Urinary bladder (tissue), 4 donors: Measurements from ENCODE around the gene WDR5. TPM values are rescaled to one million over a fixed set of nuclear protein-coding genes. Genes with fewer than 3 reads are reported as not detected.
A peak's percentile ranks its signal among the peaks of the same experiment; 100 is the strongest.

Experiments used
- DNase-seq: peaks from one replicate; pipeline ENCODE4 v3.0.0-alpha.2; 2015; ENCODE audit errors: extremely low spot score
- H3K27ac ChIP-seq: one replicate; pipeline ENCODE4 v1.5.1; 2013; ENCODE audit warnings: low read depth, mild to moderate bottlenecking, moderate library complexity
- H3K36me3 ChIP-seq: one replicate; pipeline ENCODE4 v1.6.1; 2013; ENCODE audit warnings: mild to moderate bottlenecking, moderate library complexity; ENCODE audit not compliant: insufficient read depth
- H3K4me1 ChIP-seq: one replicate; pipeline ENCODE4 v1.6.1; 2013; ENCODE audit warnings: mild to moderate bottlenecking, moderate library complexity; ENCODE audit not compliant: insufficient read depth
- H3K4me3 ChIP-seq: one replicate; pipeline ENCODE4 v1.5.1; 2013; ENCODE audit warnings: low read depth, low read length
- WGBS: extraction: QIAGEN DNeasy Blood & Tissue Kit; methylation state at CpG from one replicate; pipeline ENCODE4 v1.1.7; 2013; 5-methylcytosine and 5-hydroxymethylcytosine counted together
- polyA plus RNA-seq: library from polyadenylated mRNA; stranded (reverse); fragments of 200-250 nt; gene quantifications from one replicate; pipeline ENCODE4 v1.2.3, GENCODE V29; 2013
- small RNA-seq: library from RNA; depleted of rRNA; stranded (forward); fragments of <200 nt; gene quantifications from one replicate; pipeline ENCODE3, GENCODE V24; 2014
- total RNA-seq: library from RNA; depleted of rRNA; stranded (reverse); fragments of >200 nt; gene quantifications from one replicate; pipeline ENCODE4 v1.2.3, GENCODE V29; 2014
- donor health status: healthy with polysubstance abuse.
- donor health status: healthy.

Gene WDR5
- total and polyA plus RNA-seq, 2 donors, result 12.3 to 25.8 TPM

DNA sequence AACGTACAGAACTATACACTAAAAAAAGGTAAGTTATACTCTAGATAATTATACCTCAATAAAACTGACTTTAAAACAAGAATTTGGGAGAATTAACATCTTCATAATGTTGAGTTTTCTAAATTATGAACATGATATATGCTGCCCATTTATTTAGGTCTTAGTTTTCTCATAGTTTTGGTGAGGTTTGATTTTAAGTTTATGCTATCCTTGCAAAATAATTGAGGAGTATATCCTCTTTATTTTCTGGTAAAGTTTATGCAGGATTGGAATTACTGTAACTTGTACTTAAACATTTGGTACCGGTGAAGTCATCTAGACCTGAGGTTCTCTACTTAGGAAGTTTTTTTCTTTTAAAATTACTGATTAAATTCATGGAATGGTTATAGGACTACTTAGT is 67.3 kb downstream of the WDR5 start:
- Histone ChIP-seq H3K4me1 (no peaks in the 10 kb centered on the region), H3K27ac (no peak overlapping the region), H3K4me3 (no peak overlapping the region), H3K36me3 (no peaks in the 10 kb centered on the region)
- 93% methylated on average over 2 of the region's 2 CpGs for WGBS
- DNase-seq, result no peak

DNA sequence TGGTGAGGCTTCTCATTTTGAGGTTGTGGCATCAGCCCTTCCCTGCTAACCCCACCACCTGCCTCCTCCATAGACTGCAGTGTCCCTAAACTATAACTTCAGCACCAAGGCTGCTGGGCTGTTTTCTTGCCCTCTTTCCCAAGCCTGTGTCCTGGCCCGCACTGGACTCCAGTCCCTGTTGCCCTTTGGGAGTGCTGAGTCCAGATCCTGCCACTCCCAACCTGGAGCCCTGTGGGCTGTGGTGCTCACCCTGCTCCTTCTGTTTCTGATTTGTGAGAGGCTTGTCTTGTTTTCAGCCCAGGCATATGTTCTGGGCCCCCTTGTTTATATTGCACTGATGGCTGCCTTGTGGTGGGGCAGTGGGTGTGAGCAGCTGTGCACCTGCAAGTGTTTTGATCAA is 68.2 kb downstream of the WDR5 start:
- no peak overlapping the region for H3K4me3 ChIP-seq
- 93% methylated on average over 1 of the region's 1 CpG for WGBS

DNA sequence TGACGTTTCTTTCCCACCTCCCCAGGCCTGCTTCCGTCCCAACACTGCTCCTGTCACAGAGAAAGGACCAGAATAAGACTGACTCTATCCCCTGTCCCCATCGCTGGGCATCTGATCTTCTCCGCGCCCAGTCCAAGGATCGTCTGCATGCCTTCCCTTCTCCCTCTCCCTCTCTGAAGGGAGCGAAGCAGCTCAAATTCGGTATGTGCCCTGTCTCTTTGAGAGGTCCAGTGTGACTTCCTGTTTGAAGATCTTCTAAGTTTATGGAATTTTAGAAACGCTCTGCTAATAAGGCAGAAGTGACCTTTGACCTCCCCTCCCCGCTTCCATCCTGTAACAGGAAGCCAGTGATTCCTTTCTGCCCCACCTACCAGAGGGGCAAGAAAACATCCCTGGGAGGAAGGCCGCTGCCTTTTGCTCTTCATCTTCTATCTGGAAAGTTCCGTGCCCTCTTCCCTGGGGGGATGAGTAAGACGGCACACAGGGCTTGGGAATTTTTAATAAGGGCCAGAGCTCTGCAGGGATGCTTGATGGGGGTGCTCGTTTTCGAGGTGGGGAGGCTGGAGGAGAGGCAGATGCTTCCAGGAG is 69.2 kb downstream of the WDR5 start:
- H3K36me3 ChIP-seq, result no peaks in the 10 kb centered on the region
- no peak overlapping the region for H3K4me3 ChIP-seq
- DNase-seq, result no peak
- WGBS, result 68% methylated on average over 15 of the region's 15 CpGs
- H3K4me1 ChIP-seq, result no peaks in the 10 kb centered on the region
- H3K27ac ChIP-seq, result no peak overlapping the region

More for the DNA sequence above, 68.2 kb downstream of the WDR5 start:
- H3K4me1 ChIP-seq, result no peaks in the 10 kb centered on the region
- no peak overlapping the region for H3K27ac ChIP-seq
- no peaks in the 10 kb centered on the region for H3K36me3 ChIP-seq
- no peak for DNase-seq

DNA sequence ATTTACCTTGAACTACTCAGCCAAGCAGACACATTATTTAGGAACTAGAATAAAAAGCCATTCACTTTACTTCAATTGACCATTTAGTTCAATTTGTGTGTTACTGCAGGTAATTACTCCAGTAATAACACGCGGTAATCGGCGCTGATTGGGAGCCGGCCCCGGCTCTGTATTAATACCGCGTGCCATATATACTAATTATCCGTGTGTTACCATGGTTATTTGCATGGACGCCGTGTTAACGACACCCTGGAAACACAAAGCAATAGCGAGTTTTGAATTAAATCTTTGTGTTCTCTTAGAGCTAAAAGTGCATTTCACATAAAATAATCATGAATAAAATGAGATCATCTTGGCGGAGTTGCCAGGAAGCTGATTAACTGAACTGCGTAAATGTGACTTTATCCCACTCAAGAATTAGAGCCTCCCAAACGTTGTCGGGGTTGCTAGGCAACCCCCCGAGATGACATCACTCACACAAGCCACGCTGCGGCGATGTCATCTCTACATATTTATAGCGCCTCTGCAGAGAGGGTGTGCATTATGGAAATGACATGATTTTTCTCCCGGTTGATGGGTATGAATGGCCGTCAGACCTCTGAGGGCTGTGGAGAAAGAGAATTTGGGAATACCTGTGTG is 69.9 kb downstream of the WDR5 start:
- Histone ChIP-seq H3K27ac (no peak overlapping the region), H3K36me3 (no peaks in the 10 kb centered on the region), H3K4me1 (no peaks in the 10 kb centered on the region), H3K4me3 (no peak overlapping the region)
- 63% methylated on average over 24 of the region's 24 CpGs for WGBS
- DNase-seq, result peak; percentile 61

DNA sequence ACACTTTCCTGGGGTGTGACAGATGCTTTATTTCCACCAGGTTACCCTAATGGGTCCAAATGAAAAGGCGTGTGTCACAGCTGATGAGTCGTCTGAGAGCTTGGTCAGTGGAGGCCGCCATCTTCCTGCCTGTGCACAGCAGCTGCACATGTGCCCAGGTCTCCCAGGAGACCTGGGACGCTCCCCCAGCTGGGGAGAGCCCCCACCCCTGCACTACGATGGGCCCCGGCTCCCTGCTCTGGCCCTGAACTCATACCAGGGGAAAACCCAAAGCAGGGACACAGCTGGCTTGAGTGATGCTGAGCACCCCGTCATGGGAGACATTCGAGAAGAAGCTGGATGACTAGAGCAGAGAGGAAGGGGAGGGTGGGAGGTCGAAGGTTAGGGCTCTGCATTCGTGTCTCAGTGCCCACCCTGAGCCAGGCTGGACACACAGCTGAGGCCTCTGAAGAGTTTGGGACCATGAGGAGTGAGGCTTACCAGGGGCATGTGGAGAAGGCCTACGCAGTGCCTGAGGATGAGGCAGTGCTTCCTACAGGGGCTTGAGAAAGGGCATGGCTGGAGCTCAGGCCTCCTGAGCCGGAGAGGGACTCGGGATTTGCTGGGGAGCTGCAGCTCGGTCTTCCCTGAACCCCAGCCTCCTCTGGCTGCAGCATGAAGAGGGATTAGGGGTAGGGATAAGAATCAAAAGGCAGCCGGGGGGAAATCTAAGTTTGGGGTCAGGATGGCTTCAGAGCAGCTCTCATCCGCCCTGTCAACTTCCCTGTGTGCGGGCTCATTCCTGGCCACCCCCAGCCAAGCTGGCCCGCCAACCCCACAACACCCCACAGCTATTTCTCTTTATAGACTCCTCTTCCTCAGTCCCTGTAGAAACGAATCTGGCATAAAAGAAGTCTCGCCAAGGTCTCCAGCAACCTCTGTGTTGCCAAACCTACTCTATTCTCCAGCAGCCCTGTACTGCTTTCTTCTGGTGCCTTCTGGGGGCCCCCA is 70.7 kb downstream of the WDR5 start:
- 86% methylated on average over 20 of the region's 20 CpGs for WGBS
- H3K27ac ChIP-seq, result no peak overlapping the region
- no peaks in the 10 kb centered on the region for H3K36me3 ChIP-seq
- DNase-seq, result no peak
- H3K4me3 ChIP-seq, result no peak overlapping the region
- H3K4me1 ChIP-seq, result no peaks in the 10 kb centered on the region

DNA sequence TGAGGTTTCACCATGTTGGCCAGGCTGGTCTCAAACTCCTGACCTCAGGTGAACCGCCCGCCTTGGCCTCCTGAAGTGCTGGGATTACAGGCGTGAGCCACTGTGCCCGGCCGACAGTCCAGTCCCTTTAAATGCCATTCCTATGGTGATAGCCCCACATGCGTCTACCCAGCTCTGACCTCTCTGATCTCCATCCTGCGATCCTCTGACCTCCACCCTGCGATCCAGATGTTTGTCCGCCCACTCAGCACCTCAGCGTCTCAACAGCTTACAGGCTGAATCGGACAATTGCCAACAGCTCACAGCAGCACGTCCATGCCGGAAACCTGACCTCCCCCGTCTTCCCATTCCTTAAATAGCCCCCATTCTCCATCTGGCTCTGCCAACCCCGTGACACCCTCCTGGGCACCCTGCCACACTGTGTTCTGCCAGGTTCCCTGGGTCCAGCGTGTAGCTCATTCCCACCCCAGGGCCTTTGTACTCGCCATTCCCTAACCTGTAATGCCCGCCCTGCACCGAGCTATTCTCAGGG is 72.5 kb downstream of the WDR5 start:
- 88% methylated on average over 19 of the region's 19 CpGs for WGBS
- Histone ChIP-seq H3K27ac (no peak overlapping the region), H3K4me1 (no peaks in the 10 kb centered on the region), H3K4me3 (no peak overlapping the region), H3K36me3 (no peaks in the 10 kb centered on the region)
- DNase-seq, result no peak

DNA sequence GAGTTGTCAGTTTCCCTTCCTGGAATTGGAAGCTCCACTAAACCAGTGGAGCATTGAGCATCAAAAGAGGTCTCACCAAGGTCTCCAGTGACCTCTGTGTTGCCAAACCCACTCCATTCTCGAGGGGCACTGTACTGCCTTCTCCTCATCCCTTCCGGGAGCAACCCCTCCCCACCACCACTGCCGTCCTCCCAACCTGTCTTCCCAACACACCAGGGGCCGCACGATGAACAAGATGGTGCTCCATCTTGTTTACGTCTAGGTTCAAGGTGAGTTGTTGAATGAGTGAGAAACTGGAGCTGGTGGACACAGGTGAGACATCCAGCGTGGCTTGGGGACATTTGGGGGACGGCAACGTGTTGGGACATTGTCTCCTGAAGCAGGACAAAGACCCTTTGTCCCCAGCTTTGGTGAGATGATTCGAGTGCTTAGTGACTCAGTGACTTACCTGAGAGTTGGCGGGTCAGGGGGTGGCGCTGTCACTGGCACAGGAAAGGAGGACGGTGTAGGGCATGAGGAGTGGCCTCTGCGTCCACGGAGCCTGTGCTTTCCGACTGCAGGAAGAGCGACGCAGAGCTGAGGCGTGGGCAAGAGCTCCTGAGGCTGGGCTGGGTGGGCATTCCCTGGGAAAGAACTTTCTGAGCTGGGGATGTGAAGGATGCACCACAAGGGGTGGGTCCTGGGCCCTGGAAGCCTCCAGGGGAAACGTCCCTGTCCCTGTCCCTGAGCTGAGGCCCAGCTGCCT is 73.3 kb downstream of the WDR5 start:
- Histone ChIP-seq H3K36me3 (no peaks in the 10 kb centered on the region), H3K27ac (no peak overlapping the region), H3K4me3 (no peak overlapping the region), H3K4me1 (no peaks in the 10 kb centered on the region)
- 94% methylated on average over 20 of the region's 20 CpGs for WGBS
- DNase-seq, result no peak

Small RNA genes lying within 50 kb of the gene (small RNA-seq; reads per million reads assigned to genes)
- gene RNU6ATAC, result 10.0 reads per million, percentile 94 among the genes with 10 or more reads in this experiment

Other genes with a start within 250 kb of the WDR5 start
- gene VAV2, start 143.8 kb upstream of the WDR5 start, total RNA-seq, result 9.8 TPM
- 13.7 TPM for gene VAV2, start 143.8 kb upstream of the WDR5 start, polyA plus RNA-seq
- gene BRD3OS, start 110.6 kb upstream of the WDR5 start, total RNA-seq, result 10.2 TPM
- gene BRD3OS, start 110.6 kb upstream of the WDR5 start, polyA plus RNA-seq, result 21.8 TPM
- gene BRD3, start 68.1 kb upstream of the WDR5 start, total RNA-seq, result 11.6 TPM
- 20.2 TPM for gene BRD3, start 68.1 kb upstream of the WDR5 start, polyA plus RNA-seq
- not detected for gene RNU6ATAC, start 28.5 kb downstream of the WDR5 start, total RNA-seq
- not detected for gene RNU6ATAC, start 28.5 kb downstream of the WDR5 start, polyA plus RNA-seq
- 19.7 TPM for gene RXRA, start 190.4 kb downstream of the WDR5 start, total RNA-seq
- gene RXRA, start 190.4 kb downstream of the WDR5 start, polyA plus RNA-seq, result 70.6 TPM